GM12891 (cell line): ENCODE measurements around the gene ZNF672.
"Not testable (repeated sequence)": the region's sequence is repeated elsewhere in the genome, so short reads cannot be mapped to it uniquely, and the experiment has no call there.

Source experiments
- DNase-seq: peaks from one replicate; pipeline ENCODE4 v3.0.0; 2011; ENCODE audit warnings: low spot score; ENCODE audit not compliant: insufficient read length
- FAIRE-seq: peaks from 2 replicates; lab custom pipeline; 2011; peaks lifted over from hg19 to GRCh38; lab: Jason Lieb, UNC
- PAX5 ChIP-seq: IDR thresholded peaks from 2 replicates; pipeline ENCODE4 v1.6.1; 2011; ENCODE audit warnings: low read length, moderate library complexity, mild to moderate bottlenecking; ENCODE audit not compliant: insufficient read depth, severe bottlenecking
- POLR2A ChIP-seq: IDR thresholded peaks from 2 replicates; pipeline ENCODE4 v1.6.1; 2011; ENCODE audit warnings: low read depth, low read length, control low read depth
- POLR2AphosphoS5 ChIP-seq: IDR thresholded peaks from 2 replicates; pipeline ENCODE4 v1.6.1; 2011; ENCODE audit warnings: low read depth, low read length, control low read depth
- POU2F2 ChIP-seq: IDR thresholded peaks from 2 replicates; pipeline ENCODE4 v1.6.1; 2011; ENCODE audit warnings: low read depth, mild to moderate bottlenecking, control low read depth, low read length, moderate library complexity
- SPI1 ChIP-seq: IDR thresholded peaks from 2 replicates; pipeline ENCODE4 v1.6.1; 2011; ENCODE audit warnings: low read depth, low read length, control low read depth
- TAF1 ChIP-seq: IDR thresholded peaks from 2 replicates; pipeline ENCODE4 v1.6.1; 2011; ENCODE audit warnings: low read depth, low read length, control low read depth

Gene ZNF672

GRCh38 chr1:248821641-248822040 is 16.4 kb upstream of the ZNF672 start:
- FAIRE-seq: no peak
- DNase-seq: no peak
- TF ChIP-seq POLR2A (no peak), POLR2AphosphoS5 (no peak), TAF1 (no peak), POU2F2 (no peak), PAX5 (no peak), SPI1 (no peak)

GRCh38 chr1:248822148-248823032 is 15.6 kb upstream of the ZNF672 start:
- DNase-seq: no peak
- no peak for FAIRE-seq
- peak; percentile 35; the same call in 1 of the 2 replicates for TF ChIP-seq SPI1
- TF ChIP-seq TAF1: no peak

- DNase-seq: no peak
- TF ChIP-seq POLR2AphosphoS5 (no peak), POU2F2 (no peak), SPI1 (no peak), PAX5 (no peak), POLR2A (no peak), TAF1 (no peak)
- no peak for FAIRE-seq
These were observed 14.5 kb upstream of the ZNF672 start for GRCh38 chr1:248823517-248824001.

GRCh38 chr1:248824301-248824700 is 13.7 kb upstream of the ZNF672 start:
- FAIRE-seq (no peak), DNase-seq (no peak)
- TF ChIP-seq TAF1: no peak
- no peak for TF ChIP-seq POLR2A

GRCh38 chr1:248824701-248825100 is 13.3 kb upstream of the ZNF672 start:
- DNase-seq (no peak), FAIRE-seq (no peak)

GRCh38 chr1:248825136-248825535 is 12.9 kb upstream of the ZNF672 start:
- no peak for FAIRE-seq
- DNase-seq: no peak
- TF ChIP-seq SPI1 (no peak), POU2F2 (no peak), POLR2AphosphoS5 (no peak), POLR2A (no peak)

More at GRCh38 chr1:248824701-248825100, 13.3 kb upstream of the ZNF672 start:
- TF ChIP-seq POU2F2 (no peak), PAX5 (no peak), POLR2AphosphoS5 (no peak)

- no peak for FAIRE-seq
These were observed 12.5 kb upstream of the ZNF672 start for GRCh38 chr1:248825573-248825908.

GRCh38 chr1:248825909-248826760 is 11.9 kb upstream of the ZNF672 start, which contains the start of gene SH3BP5L:
Gene SH3BP5L (minus strand): TSS chr1:248825915. CDS start chr1:248824935, 980 bp downstream.
- no peak; the same call in 1 of the 2 replicates for TF ChIP-seq SPI1
- TF ChIP-seq POLR2AphosphoS5: peak; percentile 63
- TF ChIP-seq POU2F2: 0 out of 2 replicates have a peak, but pooled peaks have one; percentile 14
- TF ChIP-seq POLR2A: no peak; the same call in 1 of the 2 replicates
- no peak for TF ChIP-seq PAX5
- no peak; the same call in 1 of the 2 replicates for TF ChIP-seq TAF1
- FAIRE-seq (peak; percentile 86), DNase-seq (peak; percentile 93)

More at GRCh38 chr1:248825573-248825908, 12.5 kb upstream of the ZNF672 start:
- no peak for TF ChIP-seq PAX5
- no peak for TF ChIP-seq SPI1
- TF ChIP-seq POLR2AphosphoS5: no peak
- TF ChIP-seq POLR2A: no peak
- no peak for TF ChIP-seq POU2F2
- no peak for TF ChIP-seq TAF1
- DNase-seq: no peak

GRCh38 chr1:248828845-248829244 is 9.2 kb upstream of the ZNF672 start:
- DNase-seq: no peak
- FAIRE-seq: no peak
- no peak for TF ChIP-seq TAF1

- FAIRE-seq, DNase-seq: not testable (repeated sequence)
These were observed 7.4 kb upstream of the ZNF672 start for GRCh38 chr1:248830718-248831017.
